GM21447 (cell line): ENCODE data around the gene NDUFAF5.

ENCODE experiments used
- ATAC-seq: cut with Tn5 transposase; IDR thresholded peaks from one replicate; pipeline ENCODE4 v1.9.1; 2021; ENCODE audit not compliant: unreplicated experiment

Gene NDUFAF5

DNA sequence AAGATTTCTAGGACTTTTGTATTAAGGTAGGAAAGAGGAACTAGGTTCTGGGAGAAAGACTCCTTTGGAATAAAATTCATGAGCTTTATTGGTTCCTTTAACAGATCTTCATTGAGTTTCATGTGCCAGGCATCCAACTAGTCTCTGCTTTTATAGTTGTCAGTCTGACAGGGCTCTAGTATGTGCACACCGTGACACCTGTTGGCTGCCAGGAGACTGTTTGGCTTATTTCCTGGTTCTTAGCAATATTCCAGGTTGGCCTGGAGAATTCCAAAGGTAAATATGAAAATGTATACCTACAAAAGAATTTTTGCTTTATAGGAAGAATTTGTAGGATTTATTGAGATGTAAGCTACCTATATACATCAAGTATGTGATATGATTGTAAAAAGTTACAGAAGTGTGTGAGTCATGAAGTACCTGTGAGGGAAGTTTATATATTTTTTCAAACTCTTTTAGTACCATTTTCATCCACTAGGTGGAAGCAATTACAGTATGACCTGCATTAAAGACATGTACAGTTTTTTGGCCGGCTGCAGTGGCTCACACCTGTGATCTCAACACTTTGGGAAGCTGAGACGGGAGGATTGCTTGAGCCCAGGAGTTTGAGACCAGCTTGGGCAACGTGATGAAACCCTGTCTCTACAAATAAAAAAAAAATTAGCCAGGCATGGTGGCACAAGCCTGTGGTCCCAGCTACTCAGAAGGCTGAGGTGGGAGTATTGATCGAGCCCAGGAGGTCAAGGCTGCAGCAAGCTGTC, 35.2 kb downstream of the NDUFAF5 start:
- ATAC-seq, result peak; percentile 86

DNA sequence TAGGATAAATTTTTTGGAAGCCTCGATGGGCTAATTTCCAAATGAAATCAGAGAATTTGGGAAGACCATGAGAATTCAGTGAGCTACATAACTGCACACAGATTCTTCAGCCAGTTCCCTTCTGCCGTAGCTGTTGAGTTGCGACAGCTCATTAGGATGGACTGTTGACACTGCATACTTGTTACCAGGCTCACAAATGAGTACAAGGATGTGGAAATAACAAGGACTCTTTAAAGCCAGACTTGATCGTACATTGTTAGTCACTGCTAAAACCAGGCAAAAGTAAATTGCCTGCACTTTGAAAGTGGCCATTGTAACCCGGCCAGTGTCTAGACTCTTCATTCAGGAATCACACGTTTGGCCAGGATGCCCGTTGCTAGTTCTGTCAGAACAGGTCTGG, 37.0 kb downstream of the NDUFAF5 start:
- no peak for ATAC-seq

DNA sequence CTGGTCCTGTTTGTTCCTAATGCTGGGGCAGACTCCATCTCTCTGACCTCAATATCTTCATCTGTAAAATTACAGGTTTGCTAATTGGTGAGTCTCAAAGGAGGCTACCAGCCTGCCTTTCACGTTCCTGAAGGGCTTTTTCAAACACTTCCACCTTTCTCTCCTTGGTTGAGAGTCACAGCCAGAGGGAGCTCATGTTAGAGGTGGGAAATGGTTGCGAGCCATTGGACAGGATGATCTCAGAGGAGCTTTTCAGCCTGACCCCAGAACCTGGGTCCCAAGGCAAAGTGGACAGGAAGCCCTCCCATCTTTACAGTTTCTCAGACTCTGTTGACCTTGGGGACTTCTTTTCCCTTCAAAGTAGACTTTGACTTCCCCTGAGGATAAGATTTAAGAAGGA, 37.6 kb downstream of the NDUFAF5 start:
- ATAC-seq, result no peak

DNA sequence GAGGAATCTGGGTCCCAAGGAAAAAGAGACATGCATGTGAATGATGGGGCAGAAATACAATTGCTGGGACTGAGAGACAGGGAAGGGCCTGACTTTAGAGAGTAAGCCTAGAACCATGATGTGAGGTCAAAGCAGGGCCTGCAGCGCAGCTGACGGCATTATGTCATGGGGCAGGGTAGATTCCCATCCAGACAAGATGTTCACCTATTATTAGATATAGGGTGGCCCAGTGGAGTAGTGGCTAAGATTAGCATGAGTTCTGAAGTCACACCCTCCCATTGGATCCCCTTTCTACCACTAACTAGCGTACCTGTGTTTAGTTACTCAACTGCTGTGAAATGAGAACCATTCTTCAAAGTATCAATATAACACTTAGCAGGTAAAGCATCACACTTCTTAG, 39.6 kb downstream of the NDUFAF5 start:
- ATAC-seq, result no peak

DNA sequence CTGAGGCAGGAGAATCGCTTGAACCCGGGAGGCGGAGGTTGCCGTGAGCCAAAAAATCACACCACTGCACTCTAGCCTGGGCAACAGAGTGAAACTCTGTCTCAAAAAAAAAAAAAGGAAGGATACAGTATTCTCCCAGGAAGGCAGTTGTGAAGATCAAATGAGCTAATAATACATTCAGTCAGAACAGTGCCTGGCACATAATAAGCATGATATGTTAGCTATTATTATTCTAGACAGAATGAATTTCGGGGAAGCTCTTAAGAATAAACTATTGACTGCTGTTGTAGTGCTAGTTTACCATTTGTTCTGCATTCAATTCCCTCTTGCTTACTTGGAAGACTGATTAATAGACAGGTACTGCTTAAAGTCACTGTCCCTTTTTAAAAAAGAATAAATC, 40.6 kb downstream of the NDUFAF5 start:
- no peak for ATAC-seq

DNA sequence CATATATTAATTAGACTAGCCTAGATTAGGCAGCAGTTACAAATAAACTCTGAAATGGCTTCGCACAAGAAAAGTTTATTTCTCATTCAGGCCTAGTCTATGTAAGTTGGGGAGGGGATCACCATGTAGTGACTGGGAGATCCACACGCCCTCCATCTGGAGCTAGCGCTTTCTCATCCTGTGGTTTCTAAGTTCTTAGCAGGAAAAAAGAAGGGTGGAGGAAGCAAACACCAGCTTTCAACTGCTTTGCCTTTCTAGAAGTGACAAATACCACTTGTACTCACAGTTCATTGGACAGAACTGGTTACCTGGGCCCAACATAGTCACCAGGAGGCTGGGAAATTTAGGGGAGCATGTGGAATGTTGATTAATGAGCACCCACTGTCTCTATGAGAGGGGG, 46.6 kb downstream of the NDUFAF5 start:
- ATAC-seq, result no peak

DNA sequence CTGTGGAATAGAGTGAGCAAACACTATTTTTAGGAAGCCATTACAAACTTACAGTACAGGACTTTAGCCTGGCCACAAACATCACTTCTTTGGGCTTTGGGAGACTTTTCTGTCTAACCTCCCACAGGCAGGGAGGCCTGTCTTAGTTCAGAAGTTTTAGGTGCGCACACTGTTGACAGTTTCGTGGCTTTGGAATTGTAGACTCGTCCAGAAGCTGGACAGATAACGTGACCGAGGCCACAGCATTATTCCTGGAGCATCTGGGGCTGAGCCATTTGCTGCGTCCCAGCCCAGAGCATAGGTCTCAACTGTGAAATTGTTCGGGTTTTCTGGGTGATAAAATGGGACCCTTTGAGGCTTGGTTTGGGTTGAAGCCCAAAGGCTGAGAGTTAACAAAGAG, 53.8 kb downstream of the NDUFAF5 start:
- no peak for ATAC-seq

DNA sequence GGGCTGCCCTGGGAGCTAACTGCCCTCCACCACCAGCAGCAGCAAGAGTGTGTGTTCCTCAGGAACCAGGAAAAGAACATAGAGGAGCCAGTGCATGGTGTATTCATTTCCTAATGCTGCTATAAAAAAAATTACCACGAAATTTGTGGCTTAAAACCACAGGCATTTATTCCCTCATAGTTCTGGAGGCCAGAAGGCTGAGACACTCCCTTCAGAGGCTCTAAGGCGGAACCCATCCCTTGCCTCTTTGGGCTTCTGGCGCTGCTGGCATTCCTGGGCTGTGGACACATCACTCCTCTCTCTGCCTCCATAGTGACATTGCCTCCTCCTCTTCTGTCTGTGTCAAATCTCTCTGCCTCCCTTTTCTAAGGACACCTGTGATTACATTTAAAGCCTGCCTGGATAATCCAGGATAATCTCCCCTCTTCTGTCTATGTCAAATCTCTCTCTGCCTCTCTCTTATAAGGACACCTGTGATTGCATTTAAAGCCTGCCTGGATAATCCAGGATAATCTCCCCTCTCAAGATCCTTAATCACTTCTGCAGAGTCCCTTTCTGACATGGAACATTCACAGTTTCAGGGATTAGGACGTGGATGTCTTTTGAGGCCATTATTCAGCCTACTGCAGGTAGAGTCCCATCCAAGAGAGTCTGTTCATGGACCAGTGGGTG, 54.7 kb downstream of the NDUFAF5 start:
- ATAC-seq, result no peak

DNA sequence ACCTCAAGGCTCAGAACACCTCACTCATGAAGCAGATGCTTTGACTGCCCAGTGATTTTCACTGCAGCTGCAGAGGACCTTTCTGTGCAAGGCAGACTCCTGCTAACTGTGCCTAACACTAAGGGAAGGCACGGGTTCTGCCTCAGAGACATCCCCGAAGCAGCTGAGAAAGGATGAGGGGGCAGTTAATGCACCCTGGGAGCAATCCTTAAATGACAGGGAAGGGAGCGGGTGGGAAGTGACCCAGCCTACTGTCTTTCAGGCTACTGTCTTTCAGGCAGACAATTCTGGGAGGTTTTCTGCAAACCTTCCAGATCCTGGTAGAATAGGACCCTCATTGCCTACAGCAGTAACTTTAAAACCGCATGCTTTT, 55.3 kb downstream of the NDUFAF5 start:
- ATAC-seq, result no peak

DNA sequence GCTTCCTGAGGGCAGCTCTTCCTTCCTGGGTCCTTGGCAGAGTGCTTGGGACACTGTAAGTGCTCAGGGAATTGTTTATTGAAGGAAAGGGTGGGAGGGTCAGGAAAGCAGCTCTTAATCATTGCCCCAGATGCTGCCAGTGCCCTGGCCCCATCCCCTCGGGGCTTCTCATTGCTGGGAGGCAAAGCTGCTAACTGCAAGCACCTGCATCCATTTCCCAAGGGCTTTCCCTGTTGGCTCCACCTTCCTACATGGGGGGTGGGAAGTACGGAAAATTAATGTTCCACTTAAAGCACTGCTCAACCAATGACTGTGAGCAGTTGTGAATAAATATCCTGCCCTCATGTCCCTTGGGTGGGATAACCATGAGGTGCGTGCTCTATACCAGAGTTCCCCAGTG, 56.4 kb downstream of the NDUFAF5 start:
- no peak for ATAC-seq

DNA sequence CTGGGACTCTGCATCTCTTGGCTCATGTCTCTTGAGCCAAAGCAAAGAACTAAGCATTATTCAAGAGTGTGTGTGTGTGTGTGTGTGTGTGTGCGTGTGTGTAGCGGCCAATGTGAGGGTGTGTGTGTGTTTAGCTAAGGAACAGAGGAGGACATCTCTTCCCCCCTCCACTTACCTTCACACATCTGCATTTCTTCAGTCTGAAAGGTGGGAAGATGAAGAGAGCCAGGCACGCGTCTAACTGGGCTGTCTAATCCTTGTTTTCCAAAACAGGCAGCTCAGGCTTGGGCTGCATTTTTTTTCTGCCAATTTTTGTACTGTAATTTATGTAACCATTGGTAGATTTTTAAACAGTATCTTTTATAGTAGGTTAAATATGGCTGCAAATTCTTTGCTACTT, 59.5 kb downstream of the NDUFAF5 start:
- no peak for ATAC-seq

DNA sequence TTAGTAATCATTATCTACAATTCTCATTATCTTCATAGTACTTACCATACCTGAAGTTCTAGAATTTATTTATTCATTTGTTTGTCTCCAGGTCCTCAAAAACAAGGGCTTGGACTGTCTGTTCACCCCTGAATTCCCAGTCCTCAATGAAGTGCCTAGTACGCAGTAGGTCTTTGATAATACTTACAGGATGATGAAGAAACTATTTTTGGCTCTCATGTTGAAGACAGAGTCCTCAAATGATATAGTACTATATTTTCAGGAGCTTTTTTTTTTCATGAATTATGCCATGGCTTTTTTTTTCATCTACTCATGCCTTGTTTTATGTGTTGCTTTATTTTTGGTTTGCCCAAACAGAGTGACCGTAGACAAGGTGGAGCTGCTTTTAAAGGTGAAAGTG, 66.5 kb downstream of the NDUFAF5 start:
- no peak for ATAC-seq

DNA sequence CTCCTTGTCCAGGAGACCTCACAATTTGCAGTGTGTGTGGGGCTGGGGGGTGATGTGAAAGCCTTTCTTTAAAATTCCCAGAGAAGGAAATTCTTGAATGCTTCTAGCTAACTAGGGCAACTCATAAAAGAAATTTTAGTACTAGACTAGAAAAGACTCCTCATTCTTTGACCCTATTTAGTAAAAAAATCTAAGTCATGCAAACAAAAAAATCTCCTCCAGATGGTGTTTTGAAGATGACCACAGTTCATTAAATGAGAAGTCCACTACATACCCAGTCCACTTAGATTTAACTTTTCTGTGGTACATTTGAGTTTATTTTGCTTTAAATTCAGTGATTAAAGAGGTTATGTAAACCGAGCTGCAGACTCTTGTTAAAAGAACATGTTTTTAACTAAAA, 67.5 kb downstream of the NDUFAF5 start:
- no peak for ATAC-seq

DNA sequence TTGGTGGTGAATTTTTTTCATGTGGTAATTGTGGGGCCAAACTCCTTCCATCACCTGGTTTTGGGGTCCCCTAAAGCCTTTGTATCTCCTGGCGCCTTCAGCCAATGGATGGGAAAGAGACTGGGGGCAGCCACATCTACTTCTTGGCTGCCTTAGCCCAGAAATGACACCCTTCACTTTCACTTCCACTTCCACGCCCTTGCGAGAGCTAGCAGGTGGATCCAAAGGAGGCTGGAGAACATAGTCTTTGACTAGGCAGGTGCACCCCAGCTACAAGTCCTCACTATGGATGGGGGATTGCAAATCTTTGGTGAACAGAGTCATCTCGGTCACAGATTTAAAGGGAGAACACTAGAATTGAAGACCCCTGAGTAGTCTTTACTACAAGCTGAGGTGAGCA, 70.8 kb downstream of the NDUFAF5 start:
- ATAC-seq, result no peak

DNA sequence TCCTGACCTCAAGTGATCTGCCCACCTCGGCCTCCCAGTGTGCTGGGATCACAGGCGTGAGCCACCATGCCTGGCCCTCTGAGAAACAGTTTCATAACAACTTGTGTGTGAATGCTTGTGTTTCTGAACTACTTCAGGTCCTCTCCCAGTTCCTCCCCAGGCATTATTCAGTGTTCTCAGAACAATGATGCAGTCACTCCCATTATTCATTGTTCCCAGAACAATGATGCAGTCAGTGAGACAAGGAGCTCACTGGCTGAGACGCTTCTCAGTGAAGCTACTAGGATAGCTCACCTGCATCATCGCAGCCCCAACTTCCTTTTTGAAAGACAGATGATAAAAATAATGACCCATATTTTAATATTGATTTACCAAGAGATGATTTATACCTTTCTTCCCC, 71.5 kb downstream of the NDUFAF5 start:
- ATAC-seq, result no peak

DNA sequence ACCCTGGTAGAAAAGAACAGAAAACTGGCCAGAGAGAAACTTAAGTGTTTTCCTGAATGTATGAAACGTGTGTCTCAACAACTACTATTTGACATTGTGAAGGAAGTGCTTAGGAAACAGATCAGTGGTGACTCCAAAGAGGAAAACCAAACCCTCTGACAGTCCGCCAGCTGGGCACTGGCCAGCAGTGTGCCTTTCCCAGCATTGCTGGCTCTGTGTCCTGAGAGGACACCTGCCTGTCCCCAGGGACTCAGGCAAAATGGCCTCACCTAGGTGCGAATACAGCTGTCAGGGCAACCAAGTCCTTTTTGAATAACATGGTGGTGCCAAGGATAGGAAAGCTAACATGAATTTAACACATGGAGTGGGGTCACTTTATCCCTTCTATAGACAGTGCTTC, 72.5 kb downstream of the NDUFAF5 start:
- no peak for ATAC-seq

DNA sequence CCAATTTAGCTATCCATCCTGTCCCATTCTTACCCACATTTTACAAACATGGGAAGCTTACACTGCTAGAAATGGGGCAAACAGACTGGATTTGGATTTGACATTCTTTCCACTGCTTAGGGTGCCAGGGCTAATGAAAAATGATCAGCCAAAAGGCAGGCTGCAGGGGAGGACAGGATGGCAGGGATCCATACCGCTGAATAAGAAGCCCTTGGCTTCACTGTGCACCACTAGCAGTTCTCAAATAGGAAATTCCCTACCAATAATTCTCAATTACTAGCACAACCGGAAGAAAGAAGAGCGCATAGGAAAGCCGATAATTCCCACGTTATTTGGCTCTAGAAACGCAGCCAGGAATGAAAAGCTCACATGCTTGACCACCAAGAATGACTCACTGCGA, 73.1 kb downstream of the NDUFAF5 start:
- ATAC-seq, result no peak

DNA sequence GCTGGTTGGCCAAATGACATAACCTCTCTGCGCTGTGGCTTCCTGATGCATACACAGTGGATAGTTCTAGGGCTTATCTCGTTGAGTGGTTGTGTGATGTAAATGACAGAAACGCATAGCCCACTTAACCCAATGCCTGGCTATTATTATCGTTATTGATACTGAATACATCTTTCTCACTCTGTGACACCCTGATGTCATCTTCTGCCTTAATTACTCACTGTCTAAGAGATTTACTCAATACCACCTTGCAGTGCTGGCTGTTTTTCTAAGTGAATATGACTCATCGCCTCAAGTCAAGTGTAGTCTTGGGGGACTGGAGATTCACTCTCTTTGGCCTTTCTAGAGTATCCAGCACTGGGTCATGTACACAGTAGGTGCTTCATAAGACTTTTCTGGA, 73.6 kb downstream of the NDUFAF5 start:
- no peak for ATAC-seq

DNA sequence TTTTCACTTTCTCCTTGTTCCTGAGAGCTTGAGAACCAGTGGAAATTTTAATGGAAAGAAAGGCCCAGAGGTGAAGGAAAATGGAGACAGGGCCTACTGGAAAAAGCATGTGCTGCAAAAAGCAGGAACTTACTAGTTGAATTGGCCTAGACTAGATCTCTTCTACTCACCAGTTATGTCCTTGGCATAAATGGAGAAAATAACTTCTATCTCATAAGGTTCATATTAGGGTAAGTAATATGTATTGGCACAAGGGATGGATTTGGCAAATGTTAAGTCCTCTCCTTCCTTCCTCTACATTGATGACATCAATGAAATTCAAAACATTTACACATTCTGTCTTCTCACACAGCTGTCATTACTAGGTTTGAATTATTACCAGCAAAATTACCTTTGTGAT, 74.0 kb downstream of the NDUFAF5 start:
- no peak for ATAC-seq

DNA sequence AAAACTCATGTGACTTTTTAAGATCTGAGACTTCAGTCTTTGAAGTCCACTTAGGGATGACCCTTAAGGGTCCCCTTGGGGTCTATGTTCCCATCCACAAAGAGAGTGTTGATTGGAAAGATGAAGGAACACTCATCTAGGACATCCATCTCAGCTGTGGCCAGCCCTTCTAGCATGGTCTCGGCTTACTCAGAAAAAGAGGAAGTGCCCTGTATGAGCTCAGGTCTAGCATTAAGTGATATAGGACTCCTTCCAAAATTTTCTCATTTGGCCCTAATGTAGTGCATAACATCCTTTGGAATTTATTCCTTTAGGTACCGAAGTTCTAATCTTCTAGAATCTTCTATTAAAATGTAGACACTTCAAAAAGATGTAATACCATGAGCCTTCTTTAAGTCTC, 77.4 kb downstream of the NDUFAF5 start:
- ATAC-seq, result no peak

DNA sequence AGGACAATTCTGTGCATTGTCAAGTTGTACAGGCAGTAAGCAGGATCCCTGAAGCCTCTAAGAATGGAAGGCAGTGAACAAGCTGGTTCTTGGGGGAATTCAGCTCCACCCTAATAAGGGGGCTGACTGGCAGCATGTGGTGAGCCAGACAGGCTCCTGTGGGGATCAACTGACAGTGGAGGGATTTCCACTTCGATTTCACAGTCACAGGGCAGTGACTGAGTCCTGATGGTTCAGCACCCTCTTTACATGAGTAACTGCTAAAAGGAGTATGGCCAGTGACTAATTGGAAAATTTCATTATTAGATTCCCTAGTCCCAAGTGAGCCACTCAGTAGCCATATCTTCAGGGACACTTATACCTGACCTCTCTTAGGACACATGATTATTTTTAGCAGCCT, 78.4 kb downstream of the NDUFAF5 start:
- ATAC-seq, result no peak

DNA sequence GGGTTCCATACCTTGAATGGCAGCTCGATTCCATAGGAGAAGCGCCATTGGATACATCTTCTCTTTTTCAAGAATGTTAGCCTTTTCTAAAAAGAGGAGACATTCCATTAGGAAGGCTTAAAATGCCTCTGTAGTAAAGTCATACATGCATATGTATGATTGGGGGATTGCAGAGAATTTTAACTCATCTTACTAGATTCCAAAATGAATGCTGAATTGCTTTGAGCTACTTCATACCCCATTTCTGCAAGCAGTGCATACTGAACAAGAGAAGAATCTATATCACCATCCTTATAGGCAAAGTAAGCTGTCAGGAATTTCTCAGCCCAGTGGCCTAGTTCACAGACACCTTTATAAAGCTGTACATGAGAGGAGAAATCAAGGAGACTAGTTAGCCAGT, 80.3 kb downstream of the NDUFAF5 start:
- no peak for ATAC-seq

DNA sequence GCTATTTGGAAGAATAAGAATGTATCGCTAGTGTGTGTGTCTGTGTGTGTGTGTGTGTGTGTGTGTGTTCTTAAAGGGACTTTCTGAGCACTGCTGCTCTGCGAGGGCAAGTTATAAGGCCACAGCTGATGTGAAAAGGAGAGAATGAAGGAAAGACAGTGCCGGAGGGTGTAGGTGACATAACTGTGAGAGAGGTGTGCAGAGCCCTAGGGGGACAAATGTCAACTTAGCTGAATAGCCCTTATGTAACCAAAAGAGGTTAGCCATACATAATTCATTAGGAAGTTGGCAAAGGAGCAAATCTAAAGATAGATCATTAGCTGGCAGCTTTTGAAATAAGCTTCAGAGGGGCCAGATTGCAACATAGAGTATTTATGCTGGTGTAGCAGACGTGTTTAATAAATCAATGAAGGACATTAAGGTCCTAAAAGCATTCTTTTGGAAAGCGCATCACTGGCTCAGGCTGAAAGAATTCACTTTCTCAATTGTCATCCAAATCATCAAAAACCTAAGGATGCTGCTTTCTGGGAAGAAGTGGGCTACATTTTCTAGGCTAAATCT, 81.0 kb downstream of the NDUFAF5 start:
- ATAC-seq, result no peak
